ENCODE results near the gene SLX4IP.

SLX4IP gene

DNA sequence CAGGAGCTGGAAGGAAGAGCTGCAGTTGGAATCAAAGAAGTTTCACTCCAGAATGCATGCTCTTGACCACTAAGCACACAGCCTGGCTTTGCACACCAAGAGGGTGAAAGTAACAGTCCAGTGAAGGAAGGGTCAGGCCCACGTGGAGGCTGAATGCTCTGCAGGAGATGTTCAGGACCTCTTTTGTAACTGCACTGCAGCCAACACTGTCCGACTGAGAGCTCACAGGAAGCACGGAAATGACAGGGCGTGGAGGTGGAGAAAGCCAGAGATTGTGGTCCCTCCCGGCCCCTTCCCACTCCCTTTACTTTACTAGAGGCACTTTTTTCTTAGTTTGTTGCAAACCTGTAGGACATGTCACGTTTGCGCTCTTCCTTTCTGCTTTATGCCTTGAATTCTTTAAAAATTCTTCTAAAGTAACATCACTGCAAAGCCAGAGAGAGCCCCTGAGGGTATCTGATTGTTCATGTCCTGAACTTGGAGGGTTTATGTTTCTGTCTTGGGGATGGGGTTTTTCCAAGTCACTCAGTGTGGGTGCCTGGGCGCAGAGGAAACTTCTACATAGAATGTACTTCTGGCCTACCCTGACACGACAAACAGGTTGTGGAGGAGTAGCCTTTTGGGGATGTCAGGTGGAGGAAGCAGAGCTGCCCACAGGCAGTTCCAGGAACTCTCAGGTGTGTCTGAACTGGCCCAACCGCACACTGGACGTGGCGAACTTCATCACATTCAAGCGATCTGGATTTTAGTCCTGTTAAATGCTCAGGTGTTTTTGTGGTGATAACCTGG is 197.8 kb downstream of the SLX4IP start:
- DNase-seq (ENCODE audit: insufficient read length, low spot score) (no peak), FAIRE-seq (no peak)
- TF ChIP-seq POLR2A (IDR thresholded peaks at IDR 0.05; ENCODE audit: low read depth, low read length): no peak

DNA sequence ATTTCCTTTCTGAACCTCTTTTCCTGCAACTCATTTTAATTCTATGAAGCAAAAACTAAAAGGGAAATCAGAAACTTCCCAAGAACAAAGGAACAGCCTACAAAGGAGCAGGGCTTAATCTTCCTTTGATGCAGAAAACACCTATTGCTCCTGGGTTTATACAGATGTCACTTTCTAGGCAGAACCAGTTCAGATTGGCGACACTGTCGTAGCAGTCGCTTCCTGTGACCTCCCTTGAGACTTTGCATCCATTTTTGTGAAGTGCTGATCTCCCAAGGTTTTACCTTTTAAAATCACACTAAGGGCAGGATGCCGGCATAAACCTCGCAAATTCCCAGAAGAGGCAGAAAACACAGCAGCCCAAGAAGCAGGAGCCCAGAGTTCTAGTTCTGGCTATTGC is 198.6 kb downstream of the SLX4IP start:
- no peak for FAIRE-seq
- no peak for TF ChIP-seq POLR2A (IDR thresholded peaks at IDR 0.05; ENCODE audit: low read depth, low read length)
- DNase-seq (ENCODE audit: insufficient read length, low spot score): no peak

DNA sequence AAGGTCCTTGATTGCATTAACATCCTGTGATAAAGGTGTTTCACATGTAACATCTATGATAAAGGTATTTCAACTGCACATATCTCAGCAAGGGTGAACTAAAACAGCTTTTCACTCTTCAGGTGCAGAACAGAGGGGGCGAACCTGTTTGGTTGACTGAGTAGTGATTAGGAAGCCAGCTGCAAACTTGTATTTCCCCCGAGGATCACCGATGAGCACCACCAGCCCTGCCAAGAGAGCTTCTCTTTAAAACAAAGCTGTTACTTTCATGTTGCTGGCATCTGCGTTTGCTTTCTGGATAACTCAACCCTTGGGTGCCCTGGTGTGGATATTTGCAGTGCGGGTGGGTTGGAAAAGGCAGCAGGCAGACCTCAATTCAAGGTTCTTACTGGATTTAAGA is 199.1 kb downstream of the SLX4IP start:
- DNase-seq (ENCODE audit: insufficient read length, low spot score) (no peak), FAIRE-seq (no peak)
- no peak for TF ChIP-seq POLR2A (IDR thresholded peaks at IDR 0.05; ENCODE audit: low read depth, low read length)

DNA sequence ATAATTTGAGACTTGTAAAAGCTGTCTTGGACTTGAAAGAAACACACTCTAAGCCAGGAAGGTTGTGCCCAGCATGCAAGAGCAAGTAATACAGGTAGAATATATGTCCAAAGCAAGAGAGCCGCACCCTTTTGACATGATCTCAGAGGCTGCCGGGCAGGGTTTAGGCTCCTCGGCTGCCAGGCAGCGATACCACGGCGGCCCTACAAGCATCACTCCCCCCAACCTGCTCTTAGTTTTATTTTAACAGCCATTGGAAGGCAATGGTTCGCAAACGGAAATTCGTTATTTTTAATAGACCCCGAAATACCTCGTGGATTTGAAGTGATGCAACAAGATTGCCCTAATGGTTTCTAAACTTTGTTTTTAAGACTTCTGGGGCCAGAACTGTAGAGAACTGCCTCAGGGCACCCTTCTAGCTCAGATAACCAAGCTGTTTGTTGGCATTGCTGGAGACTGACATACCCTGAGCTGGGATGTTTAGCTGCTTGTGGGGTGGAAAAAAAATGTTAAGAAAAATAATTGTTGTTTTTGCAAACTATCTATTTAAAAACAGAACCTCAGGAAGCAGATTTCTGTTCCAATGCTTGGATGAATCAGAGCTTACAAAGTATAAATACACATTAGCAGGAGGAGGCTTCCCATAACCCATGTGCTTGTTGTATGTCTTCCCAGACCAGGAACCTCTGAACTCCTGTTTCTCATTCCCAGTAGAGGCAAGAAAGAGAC is 199.7 kb downstream of the SLX4IP start:
- DNase-seq (ENCODE audit: insufficient read length, low spot score) (no peak), FAIRE-seq (no peak)
- TF ChIP-seq POLR2A (IDR thresholded peaks at IDR 0.05; ENCODE audit: low read depth, low read length): no peak

DNA sequence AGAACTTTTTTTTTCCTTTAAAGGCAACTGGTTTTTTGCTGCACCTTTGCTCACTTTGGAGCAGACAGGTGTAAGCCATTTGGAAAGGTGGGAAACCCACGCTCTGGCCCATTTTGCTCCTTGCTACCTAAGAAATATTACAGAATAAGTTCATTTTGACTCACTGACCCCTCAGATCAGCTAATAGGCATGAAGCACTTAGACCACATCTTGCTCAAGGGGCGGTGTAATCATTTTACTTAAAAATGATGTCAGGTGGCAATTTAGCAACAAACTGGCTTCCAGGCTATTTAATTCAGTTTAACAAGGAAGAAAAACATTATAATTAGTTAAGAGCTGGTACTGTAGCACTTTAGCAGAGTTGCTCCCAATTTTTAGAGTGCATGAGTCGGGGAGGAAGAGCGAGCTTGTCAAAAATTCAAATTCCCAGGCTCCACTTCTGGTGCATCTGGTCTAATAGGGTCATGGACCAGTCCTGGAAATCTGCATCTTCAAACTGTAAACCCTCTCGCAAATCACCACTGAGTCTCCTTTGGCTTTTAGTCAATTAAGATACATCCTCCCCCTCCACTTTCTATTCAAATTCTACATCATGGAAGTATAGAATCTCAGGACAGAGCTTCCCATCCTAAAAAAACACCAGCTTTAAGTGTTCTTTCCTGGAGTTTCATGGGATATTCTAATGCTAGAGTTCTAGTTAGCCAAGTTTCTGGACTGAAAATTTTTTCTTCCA is 200.5 kb downstream of the SLX4IP start:
- DNase-seq (ENCODE audit: insufficient read length, low spot score) (no peak), FAIRE-seq (no peak)
- TF ChIP-seq POLR2A (IDR thresholded peaks at IDR 0.05; ENCODE audit: low read depth, low read length): no peak

DNA sequence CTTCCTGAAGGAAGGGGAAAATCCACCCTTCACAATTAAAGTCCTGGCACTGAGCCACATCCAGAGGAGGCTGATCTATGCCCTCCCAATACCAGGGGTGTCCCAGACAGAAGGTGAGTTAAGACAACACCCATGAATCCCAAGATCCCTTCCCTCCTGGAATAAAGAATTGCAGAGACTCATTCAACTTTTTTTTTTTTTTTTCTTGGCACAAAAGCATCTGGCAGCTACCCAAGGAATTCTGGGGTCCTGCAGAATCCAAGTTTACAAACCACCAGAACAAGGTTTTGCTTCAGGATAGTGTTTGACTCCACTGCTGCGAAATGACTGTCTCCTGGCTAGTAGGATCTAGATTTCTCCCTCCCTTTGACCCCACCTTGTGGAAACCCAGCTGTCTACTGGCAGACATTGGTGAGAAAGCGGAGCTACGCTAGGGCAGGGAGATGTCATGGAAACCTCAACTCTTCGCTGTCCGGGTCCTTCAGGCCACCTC is 201.3 kb downstream of the SLX4IP start:
- no peak for FAIRE-seq
- TF ChIP-seq POLR2A (IDR thresholded peaks at IDR 0.05; ENCODE audit: low read depth, low read length): no peak
- DNase-seq (ENCODE audit: insufficient read length, low spot score): no peak

DNA sequence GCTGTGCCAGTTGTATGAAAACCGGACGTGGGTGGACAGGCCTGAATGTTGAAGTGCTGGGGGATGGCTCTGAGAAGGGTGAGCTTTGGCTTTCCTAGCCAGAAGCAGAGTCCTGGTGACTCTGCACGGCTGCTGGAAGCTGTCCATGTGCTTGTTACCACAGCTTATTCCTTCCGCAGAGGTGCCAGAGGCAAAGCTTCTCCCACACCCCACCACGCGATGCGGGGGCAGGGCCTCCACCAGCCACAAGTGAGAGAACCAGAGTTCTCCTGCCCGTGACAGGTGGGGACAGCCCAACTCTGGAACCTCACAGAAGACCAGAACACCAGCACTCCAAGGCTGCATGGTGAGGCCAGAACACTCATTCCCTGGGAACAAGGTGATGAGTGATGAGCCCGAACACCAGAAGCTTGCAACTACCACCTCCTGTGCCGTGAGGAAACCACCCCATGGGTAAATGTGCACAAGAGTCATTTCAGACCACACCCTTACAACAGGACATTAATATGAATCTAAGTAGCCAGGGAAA is 202.0 kb downstream of the SLX4IP start:
- DNase-seq (ENCODE audit: insufficient read length, low spot score) (no peak), FAIRE-seq (no peak)
- TF ChIP-seq POLR2A (IDR thresholded peaks at IDR 0.05; ENCODE audit: low read depth, low read length): no peak

DNA sequence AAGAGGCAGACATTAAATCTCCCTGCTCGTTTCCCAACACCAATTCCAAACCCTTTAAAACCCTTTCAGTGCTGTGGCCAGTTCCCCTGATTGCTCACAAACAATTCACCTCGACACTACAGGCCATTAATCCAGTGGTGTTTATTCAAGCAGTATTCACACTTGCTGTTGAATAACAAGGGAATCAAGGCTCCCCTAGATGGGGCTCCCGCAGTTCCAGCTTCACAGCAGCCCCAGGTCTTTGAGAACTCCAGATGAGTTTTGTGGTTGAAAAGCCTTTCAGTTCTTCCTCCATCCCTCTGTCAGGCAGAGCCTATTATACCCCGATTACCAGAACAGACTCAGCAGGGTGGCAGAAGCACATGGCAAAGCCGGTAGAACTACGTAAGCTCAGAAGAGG is 202.5 kb downstream of the SLX4IP start:
- FAIRE-seq (no peak), DNase-seq (ENCODE audit: insufficient read length, low spot score) (no peak)
- TF ChIP-seq POLR2A (IDR thresholded peaks at IDR 0.05; ENCODE audit: low read depth, low read length): no peak

DNA sequence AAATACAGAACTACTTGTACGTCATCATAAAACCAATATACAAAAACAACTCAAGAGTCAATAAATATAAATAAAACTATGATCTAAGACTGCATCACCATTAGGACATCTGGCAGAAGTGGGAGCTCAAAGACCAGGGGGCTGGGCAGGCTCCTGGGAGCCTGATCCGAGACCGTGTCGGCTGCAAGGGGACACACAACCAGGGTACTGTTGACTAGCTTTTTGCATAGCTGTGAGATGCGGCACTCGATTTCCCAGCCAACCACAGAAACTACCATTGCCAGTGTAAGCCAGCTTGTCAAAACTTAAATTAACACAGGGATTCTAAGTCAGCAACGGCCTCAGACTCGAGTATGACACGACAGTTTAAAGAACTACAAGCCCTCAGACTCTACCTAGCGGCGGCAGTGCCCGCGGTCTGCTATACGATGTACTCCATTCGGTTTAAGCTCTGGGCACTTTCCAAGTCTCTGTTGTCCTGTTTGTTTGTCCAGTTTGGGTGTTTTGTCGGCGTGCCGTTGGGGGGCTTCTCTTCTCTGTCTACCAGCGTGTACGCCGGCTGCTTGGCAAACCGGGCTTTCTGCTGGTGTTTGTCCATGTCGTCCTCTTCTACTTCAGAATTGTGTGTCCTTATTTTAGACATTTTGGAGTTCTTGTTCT is 204.1 kb downstream of the SLX4IP start:
- no peak for FAIRE-seq
- no peak for TF ChIP-seq POLR2A (IDR thresholded peaks at IDR 0.05; ENCODE audit: low read depth, low read length)
- DNase-seq (ENCODE audit: insufficient read length, low spot score): no peak

DNA sequence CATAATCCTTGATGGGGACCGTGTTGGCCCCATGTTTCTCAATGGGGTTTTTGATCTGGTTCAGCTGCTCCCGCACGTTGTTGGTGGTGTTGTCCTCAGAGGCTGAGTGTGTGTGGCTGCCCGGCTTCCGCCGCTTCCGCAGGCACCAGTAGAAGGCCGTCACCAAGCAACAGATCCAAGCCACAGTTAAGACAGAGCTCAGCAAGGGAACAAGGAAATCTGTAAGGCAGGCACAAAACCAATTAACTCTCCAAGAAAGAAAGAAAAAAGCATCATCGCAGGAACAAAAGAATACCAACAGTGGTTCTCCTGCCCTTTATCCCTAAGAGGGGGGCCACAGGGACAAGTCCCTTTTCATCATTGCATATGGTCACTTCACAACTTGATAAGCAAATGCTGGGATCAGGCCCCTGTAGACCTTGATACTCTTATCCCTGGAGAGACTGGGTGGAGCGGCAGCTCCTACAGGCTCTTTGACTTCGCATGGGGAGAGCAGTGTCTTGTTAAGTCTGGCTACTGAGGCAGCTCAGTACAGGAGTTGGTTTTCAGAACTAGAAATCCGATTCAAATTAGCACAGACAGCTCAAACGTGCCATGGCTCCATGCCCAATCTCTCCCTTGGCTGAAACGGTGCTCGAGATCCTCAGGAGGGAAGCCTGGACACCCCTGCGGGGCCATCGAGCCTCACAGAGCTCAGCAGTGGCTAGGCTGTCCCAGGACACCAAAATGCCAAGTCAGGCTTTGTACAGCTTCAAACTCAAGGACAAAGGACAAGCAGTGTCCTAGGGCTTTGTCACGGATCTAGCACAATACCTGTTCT is 204.8 kb downstream of the SLX4IP start:
- no peak for TF ChIP-seq POLR2A (IDR thresholded peaks at IDR 0.05; ENCODE audit: low read depth, low read length)
- DNase-seq (ENCODE audit: insufficient read length, low spot score): no peak
- FAIRE-seq: no peak

DNA sequence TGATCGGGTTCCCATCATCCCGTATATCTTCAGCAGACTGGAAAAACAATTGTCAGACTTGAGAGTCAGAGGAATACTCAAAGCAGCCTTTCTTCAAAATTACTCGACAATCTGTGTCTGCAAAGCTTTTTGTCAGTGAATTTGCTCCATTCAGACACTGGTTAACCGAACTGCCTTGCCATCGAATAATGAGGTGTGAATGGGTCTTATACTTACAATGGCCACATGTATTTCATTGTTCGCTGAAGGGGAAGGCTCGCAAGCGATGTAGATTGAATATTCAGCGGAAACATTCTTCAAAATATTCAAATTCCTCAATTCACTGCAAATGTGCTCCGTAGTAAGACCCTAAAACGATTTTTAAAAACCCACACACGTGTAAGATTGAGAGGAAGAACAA is 205.8 kb downstream of the SLX4IP start:
- TF ChIP-seq POLR2A (IDR thresholded peaks at IDR 0.05; ENCODE audit: low read depth, low read length): no peak
- FAIRE-seq (no peak), DNase-seq (ENCODE audit: insufficient read length, low spot score) (no peak)

DNA sequence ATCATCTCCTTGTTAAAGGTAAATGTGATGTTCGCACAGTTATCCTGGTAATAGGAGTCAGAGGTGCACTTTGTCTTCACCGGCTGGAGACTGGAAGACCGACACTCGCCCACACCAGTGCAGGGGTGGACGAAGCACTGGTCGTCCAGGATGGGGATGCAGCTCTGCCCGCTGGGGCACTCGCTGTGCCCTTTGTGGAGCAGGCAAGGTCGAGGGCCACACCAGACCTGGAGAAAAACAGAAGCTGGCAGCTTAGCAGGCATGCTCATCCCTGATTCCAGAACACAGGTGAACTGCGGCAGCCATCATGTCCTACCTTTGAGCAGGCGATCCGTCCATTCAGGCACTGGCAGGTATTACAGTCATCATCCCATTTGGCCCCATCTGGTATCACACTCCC is 206.4 kb downstream of the SLX4IP start:
- FAIRE-seq (no peak), DNase-seq (ENCODE audit: insufficient read length, low spot score) (no peak)
- no peak for TF ChIP-seq POLR2A (IDR thresholded peaks at IDR 0.05; ENCODE audit: low read depth, low read length)

DNA sequence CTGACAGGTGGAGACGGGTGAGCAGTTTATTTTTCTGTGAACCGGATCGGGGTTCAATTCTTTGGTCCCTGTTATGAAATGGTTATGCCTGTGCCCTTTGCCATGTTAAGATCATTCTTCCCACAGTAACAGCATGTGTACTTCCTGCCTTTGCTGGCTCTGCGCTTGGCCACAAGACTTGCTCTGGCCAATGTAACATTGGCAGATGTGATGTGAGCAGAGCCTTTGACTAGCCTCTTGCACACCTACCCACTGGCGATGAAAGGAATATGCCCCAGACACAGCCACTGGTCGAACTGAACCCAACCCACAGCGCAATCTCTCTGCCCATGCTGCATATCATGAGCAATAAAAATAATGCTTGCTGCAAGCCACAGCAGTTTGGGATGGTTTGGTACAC is 206.8 kb downstream of the SLX4IP start:
- no peak for TF ChIP-seq POLR2A (IDR thresholded peaks at IDR 0.05; ENCODE audit: low read depth, low read length)
- DNase-seq (ENCODE audit: insufficient read length, low spot score): no peak
- no peak for FAIRE-seq

All from H54 (cell line).